IMR-90 (cell line): ENCODE measurements around the gene AHDC1. TPM values are rescaled to one million over a fixed set of nuclear protein-coding genes. Genes with fewer than 3 reads are reported as not detected.

Source experiments
- ATAC-seq: fragments of 200-7000 bp; cut with Tn5 transposase; 2 replicates; pipeline ENCODE4 v1.9.1; 2020; ENCODE audit warnings: low read depth, mild to moderate bottlenecking, moderate library complexity
- BruUV-seq: library from RNA; stranded (reverse); fragments of 400-500 nt; replicated peaks from 2 replicates; lab custom pipeline; 2021; lab: Mats Ljungman, UMichigan
- CTCF ChIA-PET: fragments of 300-600 bp; formaldehyde crosslinking; extraction: SDS; loops from one replicate; lab custom pipeline; 2021; ENCODE audit warnings: antibody characterized with exemption; lab: Yijun Ruan, JAX
- POLR2A ChIA-PET: fragments of 300-600 bp; sonication (Branson Sonifier 250); formaldehyde crosslinking; loops from one replicate; lab custom pipeline; 2022; ENCODE audit warnings: antibody characterized with exemption; ENCODE audit not compliant: unreplicated experiment; lab: Charles Lee
- DNase-seq: peaks from one replicate; pipeline ENCODE4 v3.0.0; 2013
- H2AFZ ChIP-seq: replicated peaks from 2 replicates; pipeline ENCODE3; 2013; ENCODE audit warnings: low read length, mild to moderate bottlenecking; ENCODE audit not compliant: poor library complexity
- H2AK5ac ChIP-seq: 2 replicates; pipeline ENCODE4 v1.6.1; 2013; ENCODE audit warnings: low read depth, low read length, inconsistent platforms
- H2AK9ac ChIP-seq: replicated peaks from 2 replicates; pipeline ENCODE3; 2013; ENCODE audit warnings: mild to moderate bottlenecking, low read depth, low read length, moderate library complexity; ENCODE audit not compliant: poor library complexity
- H2BK120ac ChIP-seq: 2 replicates; pipeline ENCODE4 v1.6.1; 2013; ENCODE audit warnings: low read depth, low read length, inconsistent platforms
- H2BK15ac ChIP-seq: 3 replicates; pipeline ENCODE4 v1.6.1; 2013; ENCODE audit warnings: low read depth, low read length, inconsistent platforms
- H2BK20ac ChIP-seq: 2 replicates; pipeline ENCODE4 v1.6.1; 2013; ENCODE audit warnings: low read depth, mild to moderate bottlenecking, inconsistent platforms, low read length, moderate library complexity
- H2BK5ac ChIP-seq: 2 replicates; pipeline ENCODE4 v1.6.1; 2013; ENCODE audit warnings: mild to moderate bottlenecking, low read depth, low read length, inconsistent platforms; ENCODE audit not compliant: poor library complexity, severe bottlenecking
- H3K14ac ChIP-seq: replicated peaks from 2 replicates; pipeline ENCODE4 v1.6.1; 2013; ENCODE audit warnings: low read depth, low read length, inconsistent platforms
- H3K18ac ChIP-seq: 2 replicates; pipeline ENCODE4 v1.6.1; 2013; ENCODE audit warnings: low read depth, low read length, control low read depth
- H3K23ac ChIP-seq: 2 replicates; pipeline ENCODE4 v1.6.1; 2013; ENCODE audit warnings: low read depth, low read length, inconsistent platforms
- H3K27ac ChIP-seq: 2 replicates; pipeline ENCODE4 v1.5.1; 2013; ENCODE audit warnings: mild to moderate bottlenecking, control low read depth, low read length; ENCODE audit not compliant: insufficient read depth
- H3K27me3 ChIP-seq: 2 replicates; pipeline ENCODE4 v1.6.1; 2013; ENCODE audit warnings: low read length; ENCODE audit not compliant: control insufficient read depth, insufficient read depth
- H3K36me3 ChIP-seq: 2 replicates; pipeline ENCODE4 v1.6.1; 2013; ENCODE audit warnings: low read length, mixed read lengths; ENCODE audit not compliant: control insufficient read depth, insufficient read depth
- H3K4ac ChIP-seq: 2 replicates; pipeline ENCODE4 v1.6.1; 2013; ENCODE audit warnings: low read depth, low read length, inconsistent platforms
- H3K4me1 ChIP-seq: 2 replicates; pipeline ENCODE4 v1.6.1; 2013; ENCODE audit warnings: low read length, mixed read lengths; ENCODE audit not compliant: control insufficient read depth, insufficient read depth
- H3K4me2 ChIP-seq: 2 replicates; pipeline ENCODE4 v1.6.1; 2013; ENCODE audit warnings: low read depth, mild to moderate bottlenecking, control low read depth, low read length, moderate library complexity
- H3K4me3 ChIP-seq: 2 replicates; pipeline ENCODE4 v1.5.1; 2013; ENCODE audit warnings: low read depth, mild to moderate bottlenecking, control low read depth, low read length, moderate library complexity; ENCODE audit not compliant: insufficient read depth
- H3K56ac ChIP-seq: 2 replicates; pipeline ENCODE4 v1.6.1; 2013; ENCODE audit warnings: low read length, inconsistent platforms; ENCODE audit not compliant: insufficient read depth; ENCODE audit errors: extremely low read depth
- H3K79me1 ChIP-seq, 2 experiments: 2 replicates each; pipeline ENCODE4 v1.6.1; 2013; ENCODE audit warnings: low read length in 2 of 2, inconsistent platforms in 1 of 2, low read depth in 1 of 2
- H3K9ac ChIP-seq: 2 replicates; pipeline ENCODE4 v1.6.1; 2013; ENCODE audit warnings: low read depth, low read length, control low read depth
- H3K9me1 ChIP-seq: 2 replicates; pipeline ENCODE4 v1.6.1; 2013; ENCODE audit warnings: low read length, inconsistent platforms; ENCODE audit not compliant: insufficient read depth
- H3K9me3 ChIP-seq: 2 replicates; pipeline ENCODE4 v1.6.1; 2013; ENCODE audit warnings: low read length; ENCODE audit not compliant: control insufficient read depth, insufficient read depth
- H4K20me1 ChIP-seq: 2 replicates; pipeline ENCODE4 v1.6.1; 2013; ENCODE audit warnings: low read length, inconsistent platforms; ENCODE audit not compliant: insufficient read depth
- H4K5ac ChIP-seq: 2 replicates; pipeline ENCODE4 v1.6.1; 2013; ENCODE audit warnings: mild to moderate bottlenecking, low read depth, low read length, control low read depth
- H4K8ac ChIP-seq, 2 experiments: 2 replicates each; pipeline ENCODE4 v1.6.1; 2013; ENCODE audit warnings: low read depth in 2 of 2, low read length in 2 of 2, control low read depth in 1 of 2, inconsistent platforms in 1 of 2
- H4K91ac ChIP-seq: 2 replicates; pipeline ENCODE4 v1.6.1; 2013; ENCODE audit warnings: low read depth, low read length, inconsistent platforms; ENCODE audit not compliant: insufficient read depth
- MAFK ChIP-seq: IDR thresholded peaks from 2 replicates; pipeline ENCODE4 v1.6.1; 2012; ENCODE audit warnings: low read depth, low read length, improper control_type of control experiment
- NFE2L2 ChIP-seq: fragments of 150-350 bp; IDR thresholded peaks from 2 replicates; pipeline ENCODE4 v1.6.1; 2016; ENCODE audit warnings: low read depth, mild to moderate bottlenecking, low read length
- POLR2A ChIP-seq: IDR thresholded peaks from 2 replicates; pipeline ENCODE4 v1.6.1; 2012; ENCODE audit warnings: mild to moderate bottlenecking, low read depth, low read length
- RAD21 ChIP-seq: IDR thresholded peaks from 2 replicates; pipeline ENCODE4 v1.6.1; 2012; ENCODE audit warnings: low read length, improper control_type of control experiment
- SMC3 ChIP-seq: fragments of 150-350 bp; IDR thresholded peaks from 2 replicates; pipeline ENCODE4 v1.6.1; 2016; ENCODE audit warnings: low read depth, mild to moderate bottlenecking, antibody characterized with exemption, low read length, moderate library complexity
- WGBS, 2 experiments: methylation state at CpG; one replicate each; pipeline versions ENCODE4 v1.1.5 to v1.1.7; 2013; ENCODE audit warnings: missing lambda C conversion rate in 2 of 2; ENCODE audit not compliant: insufficient read length in 1 of 2; ENCODE audit errors: extremely low coverage in 2 of 2; 5-methylcytosine and 5-hydroxymethylcytosine counted together
- dilution Hi-C: fragments of 300-500 bp; cut with HindIII; formaldehyde crosslinking; loops from one replicate; pipeline ENCODE4 v1.14.3; 2018; ENCODE audit warnings: low sequenced_read_pairs; ENCODE audit not compliant: unreplicated experiment
- in situ Hi-C: fragments of 300-500 bp; cut with MboI; formaldehyde crosslinking; loops from 3 replicates; pipeline ENCODE4 v1.14.3; 2019; ENCODE audit warnings: low sequenced_read_pairs, inconsistent platforms, mixed read lengths
- intact Hi-C: fragments of 100-400 bp; cut with micrococcal nuclease; formaldehyde crosslinking; loops from 2 replicates; pipeline ENCODE4 v1.10.0; 2022
- polyA plus RNA-seq, 3 experiments: library from polyadenylated mRNA; depleted of rRNA; stranded (reverse); fragments of >200 nt; gene quantifications; 2 replicates each; pipeline ENCODE4 v1.2.3, GENCODE V29; 2012; ENCODE audit warnings: low replicate concordance in 1 of 3
- total RNA-seq: library from RNA; depleted of rRNA; stranded (reverse); fragments of >200 nt; gene quantifications from 2 replicates; pipeline ENCODE4 v1.2.3, GENCODE V29; 2012

Gene AHDC1
- total and polyA plus RNA-seq, 2 of the 4 experiments (the other 2 are of a cell fraction): 2.0 to 11.6 TPM

- POLR2A ChIA-PET: no interaction called here
- Histone ChIP-seq H4K91ac (no peak overlapping the region), H3K9ac (no peak overlapping the region), H3K4ac (no peak overlapping the region), H2AK9ac (no peak overlapping the region), H2BK5ac (no peak overlapping the region), H2BK20ac (no peak overlapping the region), H3K27ac (no peak overlapping the region), H2BK120ac (no peak overlapping the region), H2AK5ac (no peak overlapping the region), H3K18ac (no peak overlapping the region), H4K5ac (no peak overlapping the region), H3K9me3 (no peaks in the 10 kb centered on the region), H3K79me1 (peaks cover 36 to 85% of the 10 kb centered on the region in 2 experiments), H2BK15ac (no peak overlapping the region), H3K36me3 (0 out of 2 replicates have a peak, but pooled peaks cover 1% of the 10 kb centered on the region), H4K8ac (no peak overlapping the region), H3K14ac (no peak overlapping the region), H3K4me3 (no peak overlapping the region), H3K56ac (no peak overlapping the region), H3K27me3 (no peaks in the 10 kb centered on the region), H3K4me1 (peaks cover 8% of the 10 kb centered on the region), H3K4me2 (no peak overlapping the region), H3K9me1 (peaks cover 17% of the 10 kb centered on the region), H4K20me1 (peaks cover 48% of the 10 kb centered on the region), H3K23ac (no peak overlapping the region), H2AFZ (peak overlapping the region; percentile 16)
- CTCF ChIA-PET: no interaction called here
- no peak for ATAC-seq
- no peak for DNase-seq
- no TSS peak for BruUV-seq
- in situ Hi-C loops (no loop called here), dilution Hi-C loops (no loop called here), intact Hi-C loops (no loop called here)
- TF ChIP-seq NFE2L2 (no peak), SMC3 (no peak), POLR2A (no peak), MAFK (no peak), RAD21 (no peak)
- WGBS, 2 experiments: 56% methylated on average over 4 of the region's 6 CpGs; no CpG with 5 or more reads in 1 of the 2 experiments
These were observed 22.1 kb downstream of the AHDC1 start for GRCh38 chr1:27581823-27582243.
